H1 (cell line): Measurements from ENCODE around the gene SPIRE2. TPM values are rescaled to one million over a fixed set of nuclear protein-coding genes. Genes with fewer than 3 reads are reported as not detected.

Source experiments
- BCL11A ChIP-seq, 2 experiments: IDR thresholded peaks; one replicate each; pipeline ENCODE4 v1.6.1; 2011; ENCODE audit warnings: low read depth in 2 of 2, low read length in 2 of 2, mild to moderate bottlenecking in 2 of 2
- GABPA ChIP-seq: IDR thresholded peaks from 2 replicates; pipeline ENCODE4 v1.6.1; 2011; ENCODE audit warnings: mild to moderate bottlenecking, low read length, moderate library complexity, borderline replicate concordance; ENCODE audit not compliant: insufficient read depth
- GTF2F1 ChIP-seq: IDR thresholded peaks from 2 replicates; pipeline ENCODE4 v1.6.1; 2012; ENCODE audit warnings: low read depth, low read length, improper control_type of control experiment, borderline replicate concordance
- KDM1A ChIP-seq: fragments of 200-600, 300-600 bp; sonication (generic); IDR thresholded peaks from 2 replicates; pipeline ENCODE4 v1.7.1; 2016; ENCODE audit warnings: mild to moderate bottlenecking, low read length, borderline replicate concordance
- SP2 ChIP-seq: IDR thresholded peaks from 2 replicates; pipeline ENCODE4 v1.6.1; 2012; ENCODE audit warnings: mild to moderate bottlenecking, low read length, inconsistent platforms
- SP4 ChIP-seq: IDR thresholded peaks from 2 replicates; pipeline ENCODE4 v1.6.1; 2012; ENCODE audit warnings: low read length, inconsistent platforms
- SRF ChIP-seq: IDR thresholded peaks from 2 replicates; pipeline ENCODE4 v1.6.1; 2011; ENCODE audit warnings: mild to moderate bottlenecking, low read depth, low read length, moderate library complexity
- polyA plus RNA-seq, 7 experiments: library from polyadenylated mRNA; depleted of rRNA in 3 of 7; stranded (reverse) in 5 of 7; unstranded in 2 of 7; fragments of >200 nt in 5 of 7; fragments of 200-250 nt in 2 of 7; gene quantifications; 1 replicate in 5 of 7; 2 replicates in 1 of 7; 4 replicates in 1 of 7; pipeline versions ENCODE4 v1.2.1 to v1.2.3, GENCODE V29; 2011 to 2013; ENCODE audit warnings: missing spikeins in 2 of 7, mixed read lengths in 2 of 7
- total RNA-seq: library from RNA; stranded (reverse); fragmentation: NEBNext Ultra II Directional; extraction: Animal tissue kit (Norgen Biotek cat#: 25700); gene quantifications from 2 replicates; pipeline ENCODE4 v1.2.1, GENCODE V29; 2021
- TF ChIP-seq, protein P1 (sequence below), 3 experiments: IDR thresholded peaks; 1 replicate in 2 of 3; 2 replicates in 1 of 3; pipeline versions ENCODE4 v1.5.1 to v1.6.1; 2011; ENCODE audit warnings: low read length in 3 of 3, mild to moderate bottlenecking in 3 of 3, inconsistent platforms in 2 of 3, low read depth in 1 of 3, moderate library complexity in 1 of 3; ENCODE audit not compliant: insufficient read depth in 1 of 3; ENCODE audit errors: control extremely low read depth in 1 of 3
- TF ChIP-seq, protein P2 (sequence below): IDR thresholded peaks from 2 replicates; pipeline ENCODE4 v1.6.1; 2012; ENCODE audit warnings: inconsistent platforms

The SPIRE2 gene
- total and polyA plus RNA-seq, 2 of the 8 experiments (the other 6 are each of a cell fraction or from before 2014, with no cell fraction given) = 7.4 to 15.4 TPM

DNA sequence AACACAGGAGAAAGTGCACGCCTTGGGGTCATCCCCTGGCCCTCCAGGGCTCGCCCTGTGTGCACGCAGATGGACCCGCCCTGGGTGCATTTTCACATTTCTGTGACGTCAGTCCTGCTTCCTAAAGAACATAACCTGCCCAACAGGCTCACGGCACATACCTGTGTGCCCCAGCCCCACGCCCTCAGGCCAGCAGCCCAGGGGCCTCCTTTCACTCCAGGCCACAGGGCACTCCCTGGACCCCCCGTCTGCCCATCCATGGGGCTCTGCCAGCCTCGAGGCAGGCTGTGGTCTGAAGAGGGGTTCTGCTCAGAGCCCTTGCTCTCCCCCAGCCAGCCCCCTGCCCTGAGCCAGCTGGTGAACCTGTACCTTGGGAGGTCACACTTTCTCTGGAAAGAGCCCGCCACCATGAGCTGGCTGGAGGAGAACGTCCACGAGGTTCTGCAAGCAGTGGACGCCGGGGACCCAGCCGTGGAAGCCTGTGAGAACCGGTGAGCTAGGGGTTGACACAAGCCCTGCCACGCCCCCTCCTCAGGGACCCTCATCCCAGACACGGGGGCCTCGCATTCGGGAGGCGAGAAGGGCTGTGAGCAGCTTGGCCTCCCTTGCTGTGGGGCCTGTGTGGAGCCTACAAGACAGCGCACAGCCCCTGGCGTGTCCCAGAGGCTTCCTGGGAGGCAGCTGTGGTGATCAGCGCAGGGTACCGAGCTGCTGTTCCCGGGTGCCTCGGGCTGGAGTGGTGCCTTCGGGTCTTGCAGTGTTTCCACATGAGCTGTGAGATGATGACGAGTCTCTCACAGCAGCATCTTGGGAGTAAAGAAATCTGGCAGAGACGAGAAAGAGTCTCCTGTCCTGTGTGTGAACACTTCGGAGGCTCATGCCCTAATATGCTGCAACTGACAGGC is 76.6 kb downstream of the SPIRE2 start (continued):
- TF ChIP-seq, protein P1, sequence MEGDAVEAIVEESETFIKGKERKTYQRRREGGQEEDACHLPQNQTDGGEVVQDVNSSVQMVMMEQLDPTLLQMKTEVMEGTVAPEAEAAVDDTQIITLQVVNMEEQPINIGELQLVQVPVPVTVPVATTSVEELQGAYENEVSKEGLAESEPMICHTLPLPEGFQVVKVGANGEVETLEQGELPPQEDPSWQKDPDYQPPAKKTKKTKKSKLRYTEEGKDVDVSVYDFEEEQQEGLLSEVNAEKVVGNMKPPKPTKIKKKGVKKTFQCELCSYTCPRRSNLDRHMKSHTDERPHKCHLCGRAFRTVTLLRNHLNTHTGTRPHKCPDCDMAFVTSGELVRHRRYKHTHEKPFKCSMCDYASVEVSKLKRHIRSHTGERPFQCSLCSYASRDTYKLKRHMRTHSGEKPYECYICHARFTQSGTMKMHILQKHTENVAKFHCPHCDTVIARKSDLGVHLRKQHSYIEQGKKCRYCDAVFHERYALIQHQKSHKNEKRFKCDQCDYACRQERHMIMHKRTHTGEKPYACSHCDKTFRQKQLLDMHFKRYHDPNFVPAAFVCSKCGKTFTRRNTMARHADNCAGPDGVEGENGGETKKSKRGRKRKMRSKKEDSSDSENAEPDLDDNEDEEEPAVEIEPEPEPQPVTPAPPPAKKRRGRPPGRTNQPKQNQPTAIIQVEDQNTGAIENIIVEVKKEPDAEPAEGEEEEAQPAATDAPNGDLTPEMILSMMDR (IDR thresholded peaks at IDR 0.05; ENCODE audit: control extremely low read depth in 1 of 3, insufficient read depth in 1 of 3, low read depth in 1 of 3, low read length in 3 of 3) = no peak
- TF ChIP-seq BCL11A (IDR thresholded peaks at IDR 0.05; ENCODE audit: low read depth in 2 of 2, low read length in 2 of 2) = no peak
- TF ChIP-seq SP4 = no peak
- TF ChIP-seq KDM1A = no peak
- no peak for TF ChIP-seq GABPA
- TF ChIP-seq, protein P2, sequence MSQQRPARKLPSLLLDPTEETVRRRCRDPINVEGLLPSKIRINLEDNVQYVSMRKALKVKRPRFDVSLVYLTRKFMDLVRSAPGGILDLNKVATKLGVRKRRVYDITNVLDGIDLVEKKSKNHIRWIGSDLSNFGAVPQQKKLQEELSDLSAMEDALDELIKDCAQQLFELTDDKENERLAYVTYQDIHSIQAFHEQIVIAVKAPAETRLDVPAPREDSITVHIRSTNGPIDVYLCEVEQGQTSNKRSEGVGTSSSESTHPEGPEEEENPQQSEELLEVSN = no peak
- no peak for TF ChIP-seq GTF2F1
- TF ChIP-seq SP2 = no peak
- TF ChIP-seq SRF = no peak
